ENCODE measurements around the gene SLC1A2.

Gene SLC1A2

DNA sequence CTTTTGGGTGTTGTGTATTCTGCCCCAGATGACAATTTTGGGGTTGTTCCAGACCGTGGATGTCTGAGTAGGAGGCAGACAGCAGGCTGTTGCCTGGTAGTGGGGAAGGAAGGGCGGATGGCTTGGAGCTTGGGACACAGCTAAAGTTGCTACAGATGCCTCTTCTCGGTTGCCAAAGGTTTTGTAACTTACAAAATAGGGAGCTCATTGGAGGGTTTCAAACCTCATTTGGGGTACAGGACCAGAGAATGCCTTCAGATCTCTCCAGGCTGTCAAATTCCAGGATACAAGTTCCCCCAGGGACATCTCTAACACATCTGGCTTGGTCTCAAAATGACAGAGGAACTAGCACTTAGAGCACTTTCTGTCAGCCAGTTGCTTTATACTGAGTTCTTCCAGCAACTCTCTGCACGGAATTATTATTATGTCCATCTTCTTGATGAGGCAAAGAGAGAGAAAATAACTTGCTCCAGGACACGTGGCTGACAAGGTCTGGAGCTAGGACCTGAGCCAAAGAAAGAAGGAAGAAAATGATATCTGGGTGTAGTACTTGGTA, 56.0 kb downstream of the SLC1A2 start:
- CTCF ChIA-PET, result interaction anchor here (1.2 to 2.1 kb wide), 3 partner anchors 28 to 777 kb away, joined by 3 to 7 read pairs (median 6); no protein-coding TSS in a partner anchor
- no peak for DNase-seq (ENCODE audit: low read depth, low spot score)
- TF ChIP-seq, protein P1, sequence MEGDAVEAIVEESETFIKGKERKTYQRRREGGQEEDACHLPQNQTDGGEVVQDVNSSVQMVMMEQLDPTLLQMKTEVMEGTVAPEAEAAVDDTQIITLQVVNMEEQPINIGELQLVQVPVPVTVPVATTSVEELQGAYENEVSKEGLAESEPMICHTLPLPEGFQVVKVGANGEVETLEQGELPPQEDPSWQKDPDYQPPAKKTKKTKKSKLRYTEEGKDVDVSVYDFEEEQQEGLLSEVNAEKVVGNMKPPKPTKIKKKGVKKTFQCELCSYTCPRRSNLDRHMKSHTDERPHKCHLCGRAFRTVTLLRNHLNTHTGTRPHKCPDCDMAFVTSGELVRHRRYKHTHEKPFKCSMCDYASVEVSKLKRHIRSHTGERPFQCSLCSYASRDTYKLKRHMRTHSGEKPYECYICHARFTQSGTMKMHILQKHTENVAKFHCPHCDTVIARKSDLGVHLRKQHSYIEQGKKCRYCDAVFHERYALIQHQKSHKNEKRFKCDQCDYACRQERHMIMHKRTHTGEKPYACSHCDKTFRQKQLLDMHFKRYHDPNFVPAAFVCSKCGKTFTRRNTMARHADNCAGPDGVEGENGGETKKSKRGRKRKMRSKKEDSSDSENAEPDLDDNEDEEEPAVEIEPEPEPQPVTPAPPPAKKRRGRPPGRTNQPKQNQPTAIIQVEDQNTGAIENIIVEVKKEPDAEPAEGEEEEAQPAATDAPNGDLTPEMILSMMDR (IDR thresholded peaks at IDR 0.05; ENCODE audit: insufficient read depth, low read length, missing control alignments), result no peak
- POLR2A ChIA-PET, result interaction anchor here (1.3 to 1.9 kb wide), 2 partner anchors 26 to 225 kb away, joined by 5 to 8 read pairs; partner anchors contain the start of gene CD44
- H3K4me3 ChIP-seq (ENCODE audit: low read depth, low read length), result no peak overlapping the region

DNA sequence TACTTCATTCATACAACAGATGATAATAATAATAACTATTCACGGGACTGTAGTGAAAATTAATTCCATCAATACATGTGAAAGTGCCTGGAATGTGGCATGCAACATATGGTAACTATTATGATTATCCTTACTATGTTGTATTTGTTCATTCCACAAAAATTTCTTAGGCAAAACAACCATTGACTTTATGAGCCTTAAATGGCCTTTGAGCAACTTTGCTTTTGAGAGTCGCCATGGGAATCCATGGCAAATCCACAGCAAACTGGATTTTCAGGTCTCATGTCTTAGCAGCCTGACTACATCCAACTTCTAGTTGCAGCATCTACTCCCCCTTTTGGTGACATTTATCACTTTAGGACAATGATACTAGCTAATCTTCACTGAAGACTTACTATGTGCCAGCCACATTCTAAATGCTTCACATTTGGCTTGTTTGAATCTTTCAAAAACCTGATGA, 56.8 kb downstream of the SLC1A2 start:
- TF ChIP-seq, protein P1 (IDR thresholded peaks at IDR 0.05; ENCODE audit: insufficient read depth, low read length, missing control alignments), result no peak
- DNase-seq (ENCODE audit: low read depth, low spot score), result no peak
- ChIA-PET CTCF (interaction anchor here (1.9 to 2.1 kb wide), 2 partner anchors 29 to 123 kb away, joined by 6 to 7 read pairs; no protein-coding TSS in a partner anchor), POLR2A (interaction anchor here (1.9 kb wide), 1 partner anchor 25 kb away, joined by 8 read pairs; no protein-coding TSS in a partner anchor)
- H3K4me3 ChIP-seq (ENCODE audit: low read depth, low read length), result no peak overlapping the region

DNA sequence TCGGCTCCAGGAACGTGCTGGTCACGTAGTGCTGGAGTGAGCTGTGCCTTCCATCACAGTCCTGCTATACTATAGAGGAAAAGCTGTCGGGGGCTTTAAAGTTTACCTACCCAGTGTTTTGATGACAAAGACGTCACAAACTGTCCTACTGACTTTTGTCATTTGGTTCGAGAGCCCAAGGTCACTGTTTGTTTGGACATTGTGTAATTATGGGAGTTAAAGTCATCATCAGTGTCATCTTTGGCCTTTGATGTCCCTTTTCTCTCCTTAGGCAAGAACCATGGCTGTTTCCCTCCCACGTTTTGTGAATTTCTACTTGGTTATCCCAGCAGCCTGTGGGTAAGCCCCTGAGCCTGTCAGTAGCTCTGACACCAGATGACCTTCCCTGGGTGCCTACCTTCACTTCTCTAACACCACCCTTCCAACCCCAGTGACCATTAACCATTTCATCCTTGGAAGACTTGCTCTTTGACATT, 59.3 kb downstream of the SLC1A2 start:
- CTCF ChIA-PET, result no interaction called here

DNA sequence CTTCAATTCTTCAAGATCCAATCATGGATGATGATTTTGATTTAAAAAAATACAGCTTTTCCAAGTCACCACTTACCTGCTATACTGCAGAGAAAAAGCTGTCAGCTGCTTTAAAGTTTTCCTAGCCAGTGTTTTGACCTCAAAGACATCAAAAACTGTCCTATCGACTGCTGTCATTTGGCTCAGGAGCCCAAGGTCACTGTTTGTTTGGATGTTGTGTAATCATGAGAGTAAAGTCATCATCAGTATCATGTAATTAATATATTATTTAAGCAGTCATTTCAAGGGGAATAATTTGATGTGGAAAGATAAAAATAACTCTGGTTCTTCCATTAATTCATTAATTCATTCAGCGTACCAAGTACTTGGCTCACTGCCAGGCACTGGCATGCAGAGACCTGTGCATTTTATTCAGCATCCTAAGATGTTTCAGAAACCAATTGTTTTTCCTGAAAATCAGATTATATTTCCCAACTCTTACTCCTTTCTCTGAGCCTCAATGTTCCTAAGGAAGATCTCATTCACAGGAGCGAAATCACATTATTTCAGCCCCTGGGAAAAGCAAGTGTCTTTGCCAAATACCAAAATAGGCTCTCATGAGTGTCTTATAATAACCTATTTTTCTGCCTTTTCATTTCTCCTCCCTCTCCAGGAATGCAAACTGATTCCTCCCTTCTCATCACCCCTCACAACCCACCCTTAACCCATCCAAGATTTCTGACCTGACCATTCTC, 59.9 kb downstream of the SLC1A2 start:
- no peak overlapping the region for H3K4me3 ChIP-seq (ENCODE audit: low read depth, low read length)
- POLR2A ChIA-PET, result no interaction called here
- CTCF ChIA-PET, result no interaction called here
- DNase-seq (ENCODE audit: low read depth, low spot score), result no peak
- TF ChIP-seq, protein P1 (IDR thresholded peaks at IDR 0.05; ENCODE audit: insufficient read depth, low read length, missing control alignments), result no peak

More for the DNA sequence above, 59.3 kb downstream of the SLC1A2 start:
- no peak for DNase-seq (ENCODE audit: low read depth, low spot score)
- no peak overlapping the region for H3K4me3 ChIP-seq (ENCODE audit: low read depth, low read length)
- TF ChIP-seq, protein P1 (IDR thresholded peaks at IDR 0.05; ENCODE audit: insufficient read depth, low read length, missing control alignments), result no peak
- POLR2A ChIA-PET, result no interaction called here

DNA sequence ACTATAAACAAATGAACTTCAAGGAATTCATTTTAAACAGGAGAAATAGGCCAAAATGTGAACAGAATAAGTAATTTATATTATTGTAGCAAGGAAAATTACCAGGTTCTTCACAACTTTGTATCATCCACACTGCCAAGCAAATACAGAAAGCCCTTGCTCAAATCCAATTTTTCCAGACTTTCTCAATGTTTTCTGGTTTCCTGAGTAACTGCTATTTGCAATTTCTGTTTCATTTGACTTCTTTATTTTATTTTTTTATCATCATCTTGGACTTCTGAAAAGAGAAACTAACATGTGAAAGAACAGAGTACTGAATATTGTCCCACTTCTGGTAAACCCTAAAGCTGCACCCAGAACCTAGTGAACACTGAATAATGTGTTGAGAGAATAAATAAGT, 61.0 kb downstream of the SLC1A2 start:
- ChIA-PET POLR2A (no interaction called here), CTCF (no interaction called here)
- H3K4me3 ChIP-seq (ENCODE audit: low read depth, low read length), result no peak overlapping the region
- no peak for DNase-seq (ENCODE audit: low read depth, low spot score)
- TF ChIP-seq, protein P1 (IDR thresholded peaks at IDR 0.05; ENCODE audit: insufficient read depth, low read length, missing control alignments), result no peak

DNA sequence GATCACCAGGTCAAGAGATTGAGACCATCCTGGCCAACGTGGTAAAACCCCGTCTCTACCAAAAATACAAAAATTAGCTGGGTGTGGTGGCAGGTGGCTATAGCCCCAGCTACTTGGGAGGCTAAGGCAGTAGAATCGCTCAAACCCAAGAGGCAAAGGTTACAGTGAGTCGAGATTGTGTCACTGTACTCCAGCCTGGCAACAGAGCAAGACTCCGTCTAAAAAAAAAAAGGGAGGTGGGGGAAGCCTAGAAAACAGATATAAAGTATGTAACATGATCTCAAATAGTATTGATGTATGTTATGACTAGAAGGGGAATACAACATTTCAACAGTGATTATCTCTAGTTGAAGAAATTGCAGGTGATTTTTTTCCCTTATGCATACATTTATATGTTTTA, 61.4 kb downstream of the SLC1A2 start:
- POLR2A ChIA-PET, result no interaction called here
- H3K4me3 ChIP-seq (ENCODE audit: low read depth, low read length), result no peak overlapping the region
- TF ChIP-seq, protein P1 (IDR thresholded peaks at IDR 0.05; ENCODE audit: insufficient read depth, low read length, missing control alignments), result no peak
- no peak for DNase-seq (ENCODE audit: low read depth, low spot score)
- CTCF ChIA-PET, result no interaction called here
